ENCODE measurements around the gene DKK1. TPM values are rescaled to one million over a fixed set of nuclear protein-coding genes. Genes with fewer than 3 reads are reported as not detected.

Gene DKK1
- total RNA-seq, 4 donors from 2014 or later, result 0.19 to 2.6 (median 0.59) TPM

DNA sequence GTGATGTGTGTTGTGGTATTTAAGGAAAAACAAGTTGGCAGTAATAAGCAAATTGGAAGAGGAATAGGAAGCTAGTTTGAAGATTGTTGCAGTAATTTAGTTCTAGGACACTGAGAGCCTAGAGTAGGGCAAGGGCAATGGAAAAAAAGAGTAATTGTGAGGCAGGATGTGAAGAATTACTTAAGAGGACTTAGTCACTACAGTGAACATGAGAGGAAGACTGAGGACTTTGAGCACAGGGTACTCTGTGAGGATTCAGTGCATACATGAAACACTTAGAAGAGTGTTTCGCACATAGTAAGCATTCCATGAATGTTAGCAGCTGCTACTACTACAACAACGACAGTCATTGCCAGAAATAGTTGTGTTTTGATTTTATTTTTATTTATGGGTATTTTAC is 30.9 kb upstream of the DKK1 start:
- Histone ChIP-seq H3K27me3 (no peaks in the 10 kb centered on the region), H3K4me3 (no peak overlapping the region), H3K27ac (no peak overlapping the region), H3K9me3 (no peaks in the 10 kb centered on the region), H3K36me3 (no peaks in the 10 kb centered on the region), H3K4me1 (peaks cover 0 to 13% (median 0%) of the 10 kb centered on the region in 3 donors)
- 74 to 88% methylated on average over 2 of the region's 2 CpGs for WGBS, 2 donors
- TF ChIP-seq, protein P1, sequence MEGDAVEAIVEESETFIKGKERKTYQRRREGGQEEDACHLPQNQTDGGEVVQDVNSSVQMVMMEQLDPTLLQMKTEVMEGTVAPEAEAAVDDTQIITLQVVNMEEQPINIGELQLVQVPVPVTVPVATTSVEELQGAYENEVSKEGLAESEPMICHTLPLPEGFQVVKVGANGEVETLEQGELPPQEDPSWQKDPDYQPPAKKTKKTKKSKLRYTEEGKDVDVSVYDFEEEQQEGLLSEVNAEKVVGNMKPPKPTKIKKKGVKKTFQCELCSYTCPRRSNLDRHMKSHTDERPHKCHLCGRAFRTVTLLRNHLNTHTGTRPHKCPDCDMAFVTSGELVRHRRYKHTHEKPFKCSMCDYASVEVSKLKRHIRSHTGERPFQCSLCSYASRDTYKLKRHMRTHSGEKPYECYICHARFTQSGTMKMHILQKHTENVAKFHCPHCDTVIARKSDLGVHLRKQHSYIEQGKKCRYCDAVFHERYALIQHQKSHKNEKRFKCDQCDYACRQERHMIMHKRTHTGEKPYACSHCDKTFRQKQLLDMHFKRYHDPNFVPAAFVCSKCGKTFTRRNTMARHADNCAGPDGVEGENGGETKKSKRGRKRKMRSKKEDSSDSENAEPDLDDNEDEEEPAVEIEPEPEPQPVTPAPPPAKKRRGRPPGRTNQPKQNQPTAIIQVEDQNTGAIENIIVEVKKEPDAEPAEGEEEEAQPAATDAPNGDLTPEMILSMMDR (IDR thresholded peaks at IDR 0.05), result no peak
- TF ChIP-seq POLR2A (IDR thresholded peaks at IDR 0.05), result no peak
- DNase-seq, result no peak
- intact Hi-C loops (cut with DNase I), result no loop called here

DNA sequence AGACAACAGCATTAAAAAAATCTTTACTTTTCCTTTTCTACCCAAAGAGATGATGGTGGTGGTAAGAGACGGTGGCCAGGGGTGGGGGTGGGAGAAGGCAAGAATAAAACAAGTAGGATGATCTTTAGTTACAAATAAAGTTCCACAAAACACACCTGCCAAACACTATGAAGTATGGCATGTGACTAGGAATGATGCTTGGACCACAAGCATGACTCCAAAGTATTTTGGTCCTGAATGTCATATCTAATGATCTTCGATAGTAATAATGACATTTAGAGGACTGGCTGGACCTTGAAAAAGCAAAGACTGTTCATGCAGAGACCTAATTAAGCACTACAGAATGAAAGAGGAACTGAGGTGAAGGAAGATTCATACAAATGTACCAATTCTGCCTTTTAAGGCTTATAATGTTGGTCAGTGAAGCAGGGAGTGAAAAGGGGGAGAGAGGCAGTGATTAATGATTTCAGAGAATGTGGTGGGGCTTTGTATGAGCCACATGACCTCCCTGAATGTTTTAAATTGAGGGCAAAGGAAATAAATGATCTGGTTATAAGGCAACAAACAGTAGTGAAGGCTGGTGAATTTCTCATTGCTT is 29.6 kb upstream of the DKK1 start:
- no peaks in the 10 kb centered on the region for H3K9me3 ChIP-seq
- intact Hi-C loops (cut with DNase I), result no loop called here
- no peaks in the 10 kb centered on the region for H3K36me3 ChIP-seq

GRCh38 chr10:52287866-52288265 is 26.2 kb upstream of the DKK1 start:
- Histone ChIP-seq H3K27me3 (no peaks in the 10 kb centered on the region), H3K4me3 (no peak overlapping the region), H3K4me1 (no peaks in the 10 kb centered on the region), H3K27ac (no peak overlapping the region), H3K9me3 (no peaks in the 10 kb centered on the region), H3K36me3 (no peaks in the 10 kb centered on the region)
- TF ChIP-seq, protein P1 (IDR thresholded peaks at IDR 0.05), result no peak
- no peak for TF ChIP-seq POLR2A (IDR thresholded peaks at IDR 0.05)
- intact Hi-C loops (cut with DNase I), result no loop called here
- WGBS, 2 donors, result 78 to 84% methylated on average over 1 of the region's 1 CpG
- no peak for DNase-seq

More for the DNA sequence above, 29.6 kb upstream of the DKK1 start:
- Histone ChIP-seq H3K4me3 (no peak overlapping the region), H3K27me3 (no peaks in the 10 kb centered on the region), H3K4me1 (peaks cover 0 to 13% (median 0%) of the 10 kb centered on the region in 3 donors), H3K27ac (no peak overlapping the region)
- TF ChIP-seq, protein P1 (IDR thresholded peaks at IDR 0.05), result no peak
- TF ChIP-seq POLR2A (IDR thresholded peaks at IDR 0.05), result no peak
- 81 to 86% methylated on average over 2 of the region's 2 CpGs for WGBS, 2 donors
- DNase-seq, result no peak

- intact Hi-C loops (cut with DNase I), result no loop called here
- TF ChIP-seq, protein P1 (IDR thresholded peaks at IDR 0.05), result no peak
- no peak for TF ChIP-seq POLR2A (IDR thresholded peaks at IDR 0.05)
- 70 to 71% methylated on average over 4 of the region's 4 CpGs for WGBS, 2 donors
Measured at GRCh38 chr10:52297747-52298146, 16.3 kb upstream of the DKK1 start.

DNA sequence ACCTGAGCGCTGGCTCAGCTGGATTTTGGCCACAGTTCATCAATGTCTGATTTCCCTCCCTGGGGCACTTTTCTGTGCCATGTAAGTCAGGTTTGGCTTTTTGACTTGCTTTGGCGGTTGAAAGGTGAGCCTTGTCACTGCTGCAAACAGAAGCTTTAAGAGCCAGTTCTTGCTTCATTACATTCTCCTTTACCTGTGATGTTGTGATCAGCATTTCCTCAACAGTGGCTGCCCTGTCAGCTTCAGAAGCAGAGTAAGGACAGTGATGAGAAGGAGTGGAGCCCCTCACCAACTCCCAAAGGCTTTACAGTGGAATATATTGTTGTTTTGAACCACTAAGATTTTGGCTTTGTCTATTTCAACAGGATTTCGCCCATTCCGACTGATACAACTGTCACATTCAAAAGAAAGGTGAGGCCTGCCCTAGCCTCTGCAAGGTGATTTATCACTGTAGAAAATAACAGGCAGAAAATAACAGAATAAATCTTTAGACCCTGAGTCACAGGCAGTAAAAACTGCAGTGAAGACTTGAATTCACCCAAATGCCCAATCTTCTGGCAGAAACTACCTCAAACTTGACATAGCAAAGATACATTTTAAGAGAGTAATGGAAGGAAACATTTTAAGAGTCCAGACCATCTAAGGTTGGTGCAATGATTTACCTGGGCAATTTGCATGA is 13.3 kb upstream of the DKK1 start:
- WGBS, 2 donors, result 59 to 81% methylated on average over 4 of the region's 4 CpGs
- intact Hi-C loops (cut with DNase I), result no loop called here

More at GRCh38 chr10:52297747-52298146, 16.3 kb upstream of the DKK1 start:
- Histone ChIP-seq H3K4me3 (no peak overlapping the region), H3K36me3 (no peaks in the 10 kb centered on the region), H3K4me1 (no peaks in the 10 kb centered on the region), H3K27me3 (no peaks in the 10 kb centered on the region), H3K9me3 (no peaks in the 10 kb centered on the region), H3K27ac (no peak overlapping the region)
- no peak for DNase-seq

More for the DNA sequence above, 13.3 kb upstream of the DKK1 start:
- no peak for DNase-seq
- no peaks in the 10 kb centered on the region for H3K9me3 ChIP-seq
- no peaks in the 10 kb centered on the region for H3K27me3 ChIP-seq
- TF ChIP-seq, protein P1 (IDR thresholded peaks at IDR 0.05), result no peak
- TF ChIP-seq POLR2A (IDR thresholded peaks at IDR 0.05), result no peak
- H3K4me1 ChIP-seq, result no peaks in the 10 kb centered on the region
- no peak overlapping the region for H3K4me3 ChIP-seq
- no peaks in the 10 kb centered on the region for H3K36me3 ChIP-seq
- H3K27ac ChIP-seq, result no peak overlapping the region
